NCI-H2029 (cell line): Measurements from ENCODE around the gene KRT28.

Experiments used
- DNase-seq: peaks from one replicate; lab custom pipeline; 2025; lab: John Stamatoyannopoulos, UW

KRT28 gene

GRCh38 chr17:40799859-40800258, at the start of gene KRT28:
KRT28 (minus strand) TSS chr17:40799959; CDS start chr17:40799893, 66 bp downstream.
- DNase-seq: no peak

GRCh38 chr17:40848583-40849235, 49.0 kb upstream of the KRT28 start:
- no peak for DNase-seq

- DNase-seq: no peak
These were observed 46.9 kb upstream of the KRT28 start for GRCh38 chr17:40846515-40847144.

- DNase-seq: no peak
These were observed 44.9 kb upstream of the KRT28 start for GRCh38 chr17:40844671-40845107.

- no peak for DNase-seq
These were observed 43.5 kb upstream of the KRT28 start for GRCh38 chr17:40843242-40843641.

GRCh38 chr17:40841246-40841645, 41.5 kb upstream of the KRT28 start:
- no peak for DNase-seq

- DNase-seq: no peak
These were observed 39.4 kb upstream of the KRT28 start for GRCh38 chr17:40839194-40839593.

GRCh38 chr17:40836020-40836419, 36.3 kb upstream of the KRT28 start:
- DNase-seq: no peak

GRCh38 chr17:40833882-40834281, 34.1 kb upstream of the KRT28 start:
- DNase-seq: no peak

GRCh38 chr17:40832840-40833239, 33.1 kb upstream of the KRT28 start:
- no peak for DNase-seq

- no peak for DNase-seq
These were observed 30.5 kb upstream of the KRT28 start for GRCh38 chr17:40830085-40830776.

- DNase-seq: no peak
These were observed 28.8 kb upstream of the KRT28 start for GRCh38 chr17:40828454-40829044.

- DNase-seq: no peak
These were observed 28.1 kb upstream of the KRT28 start for GRCh38 chr17:40827746-40828453.

- no peak for DNase-seq
These were observed 25.8 kb upstream of the KRT28 start for GRCh38 chr17:40825599-40825998.

- DNase-seq: no peak
These were observed 24.5 kb upstream of the KRT28 start for GRCh38 chr17:40824015-40824832.

- DNase-seq: no peak
These were observed 22.5 kb upstream of the KRT28 start, which contains the start of gene KRT10 for GRCh38 chr17:40822132-40822812. KRT10 (minus strand) TSS chr17:40822614; CDS start chr17:40822585, 29 bp downstream.

GRCh38 chr17:40821536-40821935, 21.8 kb upstream of the KRT28 start:
- DNase-seq: no peak

GRCh38 chr17:40820228-40820838, 20.6 kb upstream of the KRT28 start:
- no peak for DNase-seq

GRCh38 chr17:40819528-40820125, 19.9 kb upstream of the KRT28 start:
- no peak for DNase-seq
